Uterus (tissue), 2 donors: ENCODE results near the gene TPGS2.

ENCODE experiments used
- POLR2A ChIP-seq, 2 donors: fragments of 450-650 bp; IDR thresholded peaks; one replicate each; pipeline ENCODE4 v1.6.1; 2016; ENCODE audit warnings: antibody characterized with exemption in 2 of 2, mild to moderate bottlenecking in 1 of 2, moderate library complexity in 1 of 2
- TF ChIP-seq, protein P1 (sequence below), 4 experiments: fragments of 200-600 bp in 2 of 4; fragments of 450-650 bp in 2 of 4; sonication (generic) in 2 of 4; IDR thresholded peaks; one replicate each; pipeline ENCODE4 v1.5.1; 2016 to 2019; ENCODE audit warnings: antibody characterized with exemption in 4 of 4, mild to moderate bottlenecking in 2 of 4, moderate library complexity in 1 of 4

DNA sequence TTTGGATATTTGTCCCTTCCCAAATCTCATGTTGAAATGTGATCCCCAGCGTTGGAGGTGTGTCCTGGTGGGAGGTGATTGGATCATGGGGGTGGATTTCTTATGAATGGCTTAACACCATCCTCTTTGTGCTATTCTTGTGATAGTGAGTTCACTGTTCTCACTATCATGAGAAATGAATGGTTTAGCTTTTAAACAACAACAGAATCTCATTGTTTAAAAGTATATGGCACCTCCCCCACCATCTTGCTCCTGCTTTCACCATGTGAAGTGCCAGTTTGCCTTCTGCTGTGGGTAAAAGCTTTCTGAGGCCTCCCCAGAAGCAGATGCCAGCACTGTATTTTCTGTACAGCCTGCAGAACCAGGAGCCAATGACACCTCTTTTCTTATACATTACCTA lies 38.3 kb upstream of the TPGS2 start:
- TF ChIP-seq, protein P1, sequence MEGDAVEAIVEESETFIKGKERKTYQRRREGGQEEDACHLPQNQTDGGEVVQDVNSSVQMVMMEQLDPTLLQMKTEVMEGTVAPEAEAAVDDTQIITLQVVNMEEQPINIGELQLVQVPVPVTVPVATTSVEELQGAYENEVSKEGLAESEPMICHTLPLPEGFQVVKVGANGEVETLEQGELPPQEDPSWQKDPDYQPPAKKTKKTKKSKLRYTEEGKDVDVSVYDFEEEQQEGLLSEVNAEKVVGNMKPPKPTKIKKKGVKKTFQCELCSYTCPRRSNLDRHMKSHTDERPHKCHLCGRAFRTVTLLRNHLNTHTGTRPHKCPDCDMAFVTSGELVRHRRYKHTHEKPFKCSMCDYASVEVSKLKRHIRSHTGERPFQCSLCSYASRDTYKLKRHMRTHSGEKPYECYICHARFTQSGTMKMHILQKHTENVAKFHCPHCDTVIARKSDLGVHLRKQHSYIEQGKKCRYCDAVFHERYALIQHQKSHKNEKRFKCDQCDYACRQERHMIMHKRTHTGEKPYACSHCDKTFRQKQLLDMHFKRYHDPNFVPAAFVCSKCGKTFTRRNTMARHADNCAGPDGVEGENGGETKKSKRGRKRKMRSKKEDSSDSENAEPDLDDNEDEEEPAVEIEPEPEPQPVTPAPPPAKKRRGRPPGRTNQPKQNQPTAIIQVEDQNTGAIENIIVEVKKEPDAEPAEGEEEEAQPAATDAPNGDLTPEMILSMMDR (IDR thresholded peaks at IDR 0.05) = no peak
- no peak for TF ChIP-seq POLR2A (IDR thresholded peaks at IDR 0.05)
